Measurements from ENCODE around the gene CLRN3.

DNA sequence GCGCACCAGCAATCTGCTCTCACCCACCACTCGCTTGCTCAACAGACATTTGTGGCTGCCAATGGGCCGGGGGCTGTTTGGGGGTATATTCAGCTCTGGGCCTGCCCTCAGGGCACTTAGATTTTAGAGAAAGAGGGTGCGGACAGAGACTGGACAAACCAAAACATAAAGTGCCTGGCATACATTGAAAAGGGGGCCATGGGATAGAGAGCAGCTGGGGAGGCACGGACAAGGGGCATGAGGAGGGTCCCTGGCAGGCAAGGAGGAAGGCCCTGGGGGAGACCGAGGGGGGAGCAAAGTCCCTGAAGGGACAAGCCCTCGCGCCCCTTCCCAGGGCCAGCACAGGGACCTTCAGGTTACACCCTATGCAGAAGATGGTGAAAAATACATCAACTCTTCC lies 43.5 kb downstream of the CLRN3 start:
- TF ChIP-seq, protein P1, sequence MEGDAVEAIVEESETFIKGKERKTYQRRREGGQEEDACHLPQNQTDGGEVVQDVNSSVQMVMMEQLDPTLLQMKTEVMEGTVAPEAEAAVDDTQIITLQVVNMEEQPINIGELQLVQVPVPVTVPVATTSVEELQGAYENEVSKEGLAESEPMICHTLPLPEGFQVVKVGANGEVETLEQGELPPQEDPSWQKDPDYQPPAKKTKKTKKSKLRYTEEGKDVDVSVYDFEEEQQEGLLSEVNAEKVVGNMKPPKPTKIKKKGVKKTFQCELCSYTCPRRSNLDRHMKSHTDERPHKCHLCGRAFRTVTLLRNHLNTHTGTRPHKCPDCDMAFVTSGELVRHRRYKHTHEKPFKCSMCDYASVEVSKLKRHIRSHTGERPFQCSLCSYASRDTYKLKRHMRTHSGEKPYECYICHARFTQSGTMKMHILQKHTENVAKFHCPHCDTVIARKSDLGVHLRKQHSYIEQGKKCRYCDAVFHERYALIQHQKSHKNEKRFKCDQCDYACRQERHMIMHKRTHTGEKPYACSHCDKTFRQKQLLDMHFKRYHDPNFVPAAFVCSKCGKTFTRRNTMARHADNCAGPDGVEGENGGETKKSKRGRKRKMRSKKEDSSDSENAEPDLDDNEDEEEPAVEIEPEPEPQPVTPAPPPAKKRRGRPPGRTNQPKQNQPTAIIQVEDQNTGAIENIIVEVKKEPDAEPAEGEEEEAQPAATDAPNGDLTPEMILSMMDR (IDR thresholded peaks at IDR 0.05), result no peak
- no peak for TF ChIP-seq POLR2A (IDR thresholded peaks at IDR 0.05)
